HG02840 (cell line): ENCODE data around the gene TCN2.
"Not testable (repeated sequence)": the region's sequence is repeated elsewhere in the genome, so short reads cannot be mapped to it uniquely, and the experiment has no call there.

ENCODE experiments used
- ATAC-seq: cut with Tn5 transposase; IDR thresholded peaks from one replicate; pipeline ENCODE4 v1.9.1; 2021; ENCODE audit warnings: mild to moderate bottlenecking, moderate library complexity, moderate number of reproducible peaks; ENCODE audit not compliant: unreplicated experiment, low FRiP score

The TCN2 gene

DNA sequence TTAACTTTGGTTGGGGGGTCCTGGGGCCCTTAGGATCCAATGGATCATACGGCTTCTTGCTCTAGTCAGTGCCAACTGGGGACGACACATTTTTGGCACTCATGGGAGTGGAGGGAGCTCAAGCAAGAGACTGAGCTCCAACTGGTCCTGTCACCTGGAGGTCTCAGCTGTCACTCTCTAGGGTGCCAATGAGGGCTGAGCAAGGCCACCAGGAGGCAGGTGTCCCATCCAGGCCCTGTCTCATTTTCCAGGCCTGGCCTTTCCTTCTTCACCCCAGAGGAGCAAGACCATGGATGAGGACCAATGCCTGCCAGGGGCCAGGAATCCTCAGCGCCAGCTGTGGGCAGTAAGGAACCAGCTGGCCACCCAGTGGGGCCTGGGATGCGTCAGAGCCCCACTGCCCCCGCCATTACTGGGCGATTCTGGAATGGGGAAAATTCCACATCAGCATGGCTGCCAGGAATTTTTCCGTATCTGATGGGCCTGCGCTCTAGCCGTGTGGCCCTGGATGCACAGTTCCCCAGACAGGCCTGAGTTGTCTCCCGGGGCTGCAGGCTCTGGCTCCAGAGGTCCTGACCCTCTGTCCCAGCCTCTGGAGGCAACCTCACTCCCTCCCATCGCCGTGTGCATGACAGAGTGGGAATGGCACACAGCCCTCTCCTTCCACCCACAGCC, 31.8 kb upstream of the TCN2 start:
- no peak for ATAC-seq

DNA sequence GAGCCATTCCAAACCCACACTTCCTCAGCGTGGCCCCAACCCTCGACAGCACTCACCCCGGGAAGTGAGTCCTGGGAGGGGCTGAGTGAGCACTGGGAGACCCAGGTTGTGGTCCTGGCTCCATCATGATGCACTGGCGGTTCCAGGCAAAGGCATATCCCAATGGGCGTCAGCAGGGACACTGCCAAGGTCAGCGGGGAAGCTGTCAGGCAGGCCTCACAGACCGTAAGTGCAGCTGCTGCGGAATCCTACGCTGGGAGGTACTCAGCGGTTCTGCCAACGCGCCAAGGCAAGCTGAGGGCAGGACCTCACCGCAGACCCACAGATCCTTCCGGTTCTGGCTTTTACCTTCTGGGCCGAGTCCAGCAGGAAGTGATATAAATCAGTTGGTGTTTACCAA, 31.1 kb upstream of the TCN2 start:
- ATAC-seq: no peak

DNA sequence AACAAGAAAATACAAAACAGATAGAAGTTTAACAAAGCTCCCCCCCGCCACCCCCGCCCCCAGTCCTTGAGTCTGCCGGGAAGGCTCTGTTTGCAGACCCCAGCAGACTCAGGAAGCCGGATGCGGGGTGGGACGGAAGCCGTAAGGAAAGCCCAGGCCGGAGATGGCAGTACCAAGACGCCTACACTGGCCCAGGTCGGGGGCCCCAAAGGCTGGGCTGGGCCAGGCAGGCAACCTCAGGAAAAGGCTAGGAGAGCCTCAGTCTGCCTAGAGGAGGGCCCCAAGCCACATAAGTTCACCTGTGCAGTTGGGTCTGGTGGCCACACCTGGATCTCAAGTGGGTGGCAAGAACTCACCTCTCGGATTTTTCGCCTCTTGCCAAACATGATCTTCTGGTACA, 28.5 kb upstream of the TCN2 start:
- no peak for ATAC-seq

DNA sequence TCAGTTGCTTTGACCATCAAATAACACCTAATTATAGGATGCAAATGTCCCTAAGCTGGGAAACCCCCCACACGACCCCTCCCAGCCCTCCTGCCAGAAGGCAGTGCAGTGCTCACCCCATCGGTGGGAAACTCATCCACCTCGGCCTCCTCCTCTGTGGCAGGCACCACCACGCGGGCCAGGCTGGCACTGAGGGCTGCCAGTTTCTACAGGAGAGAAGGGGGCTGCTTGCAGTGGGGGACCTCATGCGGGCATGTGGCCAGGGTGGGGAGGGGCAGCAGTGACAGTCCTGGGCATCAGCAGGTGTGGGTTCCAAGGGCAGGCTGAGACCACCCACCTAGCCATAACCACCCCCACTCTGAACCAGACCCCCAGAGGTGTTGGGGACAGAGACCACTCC, 26.1 kb upstream of the TCN2 start:
- no peak for ATAC-seq

DNA sequence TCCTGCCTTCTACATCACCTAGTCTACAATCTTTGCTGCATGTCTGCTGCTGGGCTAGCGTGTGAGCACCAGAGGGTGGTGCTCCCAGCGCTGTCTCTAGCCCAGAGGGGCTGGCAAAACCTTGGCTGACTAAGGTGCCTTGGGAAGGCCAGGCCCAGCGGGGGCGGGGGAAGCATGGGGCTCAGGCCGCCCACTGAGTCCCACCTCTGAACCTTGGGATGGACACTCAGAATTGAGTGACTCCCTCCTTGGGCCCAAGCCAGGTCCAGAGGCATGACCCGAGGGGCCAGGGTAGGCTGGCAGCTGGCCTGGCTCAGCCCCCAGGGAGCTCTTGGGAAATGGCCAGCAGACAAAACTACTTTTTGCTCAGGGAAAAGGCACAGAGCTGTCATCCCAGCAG, 24.9 kb upstream of the TCN2 start:
- ATAC-seq: no peak

DNA sequence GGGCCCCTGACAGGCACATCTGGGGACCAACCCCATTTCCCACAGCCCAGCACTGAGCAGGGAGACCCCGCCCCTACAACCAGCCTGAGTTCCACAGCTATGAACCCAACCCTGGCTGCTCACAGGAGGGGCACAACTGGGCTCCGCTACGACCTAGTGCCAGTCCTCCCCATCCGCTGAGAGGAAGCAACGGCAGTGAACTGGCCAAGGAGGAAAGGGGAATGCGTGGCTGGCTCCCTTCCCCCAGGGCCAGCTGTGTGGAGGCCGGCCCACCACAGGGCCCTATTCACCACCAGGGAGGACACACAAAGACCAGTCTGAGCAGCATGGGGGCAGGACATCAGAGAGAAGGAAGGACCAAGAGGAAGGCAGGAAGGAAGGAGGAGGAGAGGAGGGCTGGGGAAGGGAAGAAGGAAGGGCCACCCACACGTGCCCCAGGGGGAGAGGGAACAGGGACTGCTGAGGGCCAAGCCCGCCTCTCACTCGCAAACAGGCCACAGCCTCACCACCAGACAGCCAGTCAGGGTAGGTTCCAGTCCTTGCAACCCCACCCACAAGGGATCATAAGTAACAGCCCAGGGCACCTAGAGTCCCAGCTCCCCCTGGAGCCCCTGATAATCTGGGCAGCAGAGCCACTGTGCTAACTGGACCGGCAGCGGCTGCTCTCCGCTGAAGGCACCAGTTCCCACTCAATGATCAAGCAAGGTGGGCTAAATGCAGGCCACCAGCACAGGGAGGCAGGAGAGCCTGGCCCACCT, 24.0 kb upstream of the TCN2 start:
- no peak for ATAC-seq

DNA sequence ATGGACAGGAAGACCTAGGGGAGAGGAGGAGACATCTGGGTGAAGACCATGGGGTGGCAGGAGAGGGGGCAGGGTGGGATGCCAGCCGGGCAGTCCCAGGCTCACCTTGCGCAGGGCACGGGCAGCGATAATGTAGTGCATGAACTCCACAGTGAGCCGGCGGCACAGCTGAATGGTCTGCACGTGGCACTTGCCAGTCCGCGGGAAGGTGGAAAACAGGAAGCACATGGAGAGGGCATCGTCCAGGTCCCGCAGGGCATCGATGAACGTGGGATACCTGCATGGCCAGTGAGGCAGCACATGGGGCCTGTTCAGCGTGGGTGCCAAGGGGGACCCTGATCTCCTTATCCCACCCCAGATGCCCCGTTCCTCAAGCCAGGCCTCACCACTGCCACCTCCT, 22.5 kb upstream of the TCN2 start:
- ATAC-seq: no peak

DNA sequence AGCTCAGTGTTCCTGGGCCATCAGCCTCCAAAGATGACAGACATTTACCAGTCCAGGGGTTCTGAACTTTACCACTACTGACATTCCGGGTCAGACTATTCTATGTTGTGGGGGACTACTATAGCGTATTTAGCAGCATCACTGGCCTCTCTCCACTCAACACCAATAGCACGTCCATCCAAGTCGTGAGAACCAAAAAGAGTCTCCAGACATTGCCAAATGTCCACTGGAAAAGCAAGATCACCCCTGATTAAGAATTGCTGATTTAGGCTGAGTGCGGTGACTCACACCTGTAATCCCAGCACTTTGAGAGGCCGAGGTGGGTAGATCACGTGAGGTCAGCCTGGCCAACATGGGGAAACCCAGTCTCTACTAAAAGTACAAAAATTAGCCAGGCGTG, 20.6 kb upstream of the TCN2 start:
- no peak for ATAC-seq

DNA sequence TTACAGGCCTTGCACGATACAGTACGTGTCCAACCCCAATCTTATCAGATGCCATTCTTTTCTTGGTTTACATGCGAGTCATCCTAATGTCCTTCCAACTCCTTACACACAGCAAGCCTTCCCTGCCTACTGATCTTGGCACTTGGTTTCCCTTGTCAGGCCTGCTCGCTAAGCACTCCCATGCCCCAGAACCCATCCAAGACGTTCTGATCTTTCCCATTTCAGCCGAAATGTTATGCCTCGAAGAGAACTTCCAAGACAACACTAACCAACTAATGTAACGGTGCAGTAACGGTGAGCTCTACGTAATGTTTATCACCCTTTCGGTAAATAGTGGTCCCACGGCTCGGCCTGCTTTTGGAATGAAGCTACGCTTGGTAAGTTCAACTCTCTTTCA, 15.8 kb upstream of the TCN2 start:
- no peak for ATAC-seq

DNA sequence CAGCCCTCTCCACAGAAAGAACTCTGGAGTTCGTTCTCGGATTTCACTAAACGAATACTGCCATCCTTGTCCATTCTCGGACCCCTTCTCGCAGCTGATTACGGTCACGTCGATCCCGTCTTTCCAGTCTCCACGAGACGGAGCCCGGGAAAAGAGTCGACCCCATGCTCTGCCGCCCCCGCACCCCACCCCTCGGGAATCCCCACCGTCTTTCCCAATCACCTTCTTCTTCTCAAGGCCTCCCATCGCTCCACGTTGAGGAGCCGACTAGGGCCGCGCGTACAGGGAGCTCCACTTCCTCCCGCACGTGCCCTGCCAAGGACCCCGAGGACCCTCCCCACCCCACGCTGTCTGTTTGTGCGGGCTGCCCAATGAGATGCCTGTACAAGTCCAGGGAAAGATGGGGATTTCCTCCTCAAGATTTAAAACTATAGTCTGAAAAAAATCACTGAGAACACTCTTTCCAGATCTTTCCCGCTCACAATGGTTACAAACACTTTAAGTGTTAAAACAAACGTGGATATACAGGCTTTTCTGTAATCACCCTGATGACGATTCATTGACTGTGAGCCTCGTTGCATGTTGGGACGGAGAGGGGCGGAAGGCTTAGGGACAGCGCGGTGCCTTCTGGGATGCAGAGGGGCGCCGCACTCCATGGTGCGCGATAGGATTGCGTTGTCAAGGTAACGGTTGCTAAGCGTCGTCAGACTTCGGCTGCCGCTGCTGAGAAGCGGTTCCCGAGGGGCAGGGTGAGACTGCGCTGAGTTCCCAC, 15.2 kb upstream of the TCN2 start, which contains the start of gene PES1:
TSS of gene PES1 (minus strand) at position 323 of the 772 bp plus-strand sequence. CDS start at position 246, 77 bp downstream.
- ATAC-seq: peak; percentile 98

DNA sequence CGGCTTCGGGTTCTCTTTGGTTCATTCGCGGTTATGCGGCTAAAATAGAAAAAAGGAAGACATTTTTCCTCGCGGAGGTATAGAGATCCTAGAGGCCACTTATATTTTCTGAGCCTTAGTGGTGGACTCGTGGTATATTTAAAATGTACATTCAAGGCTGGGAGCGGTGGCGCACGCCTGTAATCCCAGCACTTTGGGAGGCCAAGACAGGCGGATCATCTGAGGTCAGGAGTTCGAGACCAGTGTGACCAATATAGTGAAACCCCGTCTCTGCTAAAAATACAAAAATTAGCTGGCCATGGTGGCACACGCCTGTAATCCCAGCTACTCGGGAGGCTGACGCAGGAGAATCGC, 14.6 kb upstream of the TCN2 start:
- ATAC-seq: not testable (repeated sequence)

DNA sequence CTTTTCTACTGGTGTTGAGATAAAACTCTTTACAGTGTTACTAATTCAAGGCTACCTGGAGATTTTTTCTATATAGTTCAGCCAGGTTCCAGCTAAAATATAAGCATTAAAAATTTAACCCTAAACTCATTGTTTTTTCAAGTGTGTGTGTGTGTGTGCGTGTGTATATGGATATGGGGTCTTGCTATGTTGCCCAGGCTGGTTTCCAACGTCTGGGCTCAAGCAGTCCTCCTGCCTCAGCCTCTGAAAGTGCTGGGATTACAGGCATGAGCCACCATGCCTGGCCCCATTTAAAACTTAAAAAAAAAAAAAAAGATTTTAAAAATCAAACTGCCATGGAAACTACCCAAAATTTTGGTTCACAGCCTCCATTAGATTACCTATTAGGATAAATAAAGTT, 10.8 kb upstream of the TCN2 start:
- ATAC-seq: no peak

DNA sequence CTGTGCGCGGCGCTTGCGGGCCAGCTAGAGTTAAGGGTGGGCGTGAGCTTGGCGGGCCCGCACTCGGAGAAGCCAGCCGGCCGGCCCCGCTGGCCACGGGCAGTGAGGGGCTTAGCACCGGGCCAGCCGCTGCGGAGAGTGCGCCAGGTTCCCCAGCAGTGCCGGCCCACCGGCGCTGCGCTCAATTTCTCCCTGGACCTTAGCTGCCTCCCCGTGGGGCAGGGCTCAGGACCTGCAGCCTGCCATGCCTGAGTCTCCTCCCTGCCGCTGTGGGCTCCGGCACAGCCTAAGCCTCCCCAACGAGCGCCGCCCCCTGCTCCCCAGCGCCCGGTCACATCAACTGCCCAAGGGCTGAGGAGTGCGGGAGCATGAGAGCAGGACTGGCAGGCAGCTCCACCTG, 10.1 kb upstream of the TCN2 start:
- ATAC-seq: no peak

DNA sequence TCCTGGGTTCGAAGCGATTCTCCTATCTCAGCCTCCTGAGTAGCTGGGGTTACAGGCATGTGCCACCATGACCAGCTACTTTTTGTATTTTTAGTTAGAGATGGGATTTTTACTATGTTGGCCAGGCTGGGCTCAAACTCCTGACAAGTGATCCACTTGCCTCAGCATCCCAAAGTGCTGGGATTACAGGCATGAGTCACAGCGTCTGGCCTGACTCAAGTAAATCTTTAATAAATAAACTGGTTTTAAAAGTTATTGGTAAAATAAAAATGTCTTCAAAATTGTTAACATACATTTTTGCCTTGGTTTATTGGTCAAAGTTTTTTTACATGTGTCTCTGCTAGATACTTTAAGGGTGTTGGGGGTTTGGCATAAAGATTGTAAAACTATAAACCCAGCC, 8.0 kb upstream of the TCN2 start:
- no peak for ATAC-seq

DNA sequence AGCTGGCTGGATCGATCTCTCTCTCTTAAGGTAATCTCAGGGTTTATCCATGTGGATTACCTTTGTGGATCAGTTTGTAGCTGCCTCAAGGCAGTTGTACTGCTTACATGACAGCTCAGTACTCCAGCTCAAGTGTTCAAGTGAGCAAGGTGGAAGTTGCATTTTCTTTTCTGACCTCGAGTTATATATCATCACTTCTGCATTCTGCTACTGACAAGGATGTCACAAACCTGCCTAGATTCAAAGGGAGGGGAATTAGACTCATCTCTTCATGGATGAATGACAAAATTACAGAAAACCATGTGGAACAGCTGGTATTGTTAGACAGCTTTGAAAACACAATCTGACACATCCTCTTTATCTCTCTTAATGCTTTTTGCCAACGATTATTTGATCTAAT, 6.1 kb upstream of the TCN2 start:
- no peak for ATAC-seq

DNA sequence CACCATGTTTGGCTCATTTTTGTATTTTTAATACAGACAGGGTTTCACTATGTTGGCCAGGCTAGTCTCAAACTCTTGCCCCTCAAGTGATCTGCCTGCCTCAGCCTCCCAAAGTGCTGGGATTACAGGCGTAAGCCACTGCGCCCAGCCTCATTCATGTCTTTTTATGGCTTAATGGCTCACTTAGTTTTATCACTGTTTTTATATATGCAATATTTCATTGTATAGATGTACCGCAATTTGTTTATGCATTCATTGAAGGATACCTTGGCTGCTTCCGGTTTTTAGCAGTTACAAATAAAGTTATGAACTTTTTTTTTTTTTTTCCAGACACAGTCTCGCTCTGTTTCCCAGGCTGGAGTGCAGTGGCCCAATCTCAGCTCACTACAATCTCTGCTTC, 5.5 kb upstream of the TCN2 start:
- no peak for ATAC-seq

DNA sequence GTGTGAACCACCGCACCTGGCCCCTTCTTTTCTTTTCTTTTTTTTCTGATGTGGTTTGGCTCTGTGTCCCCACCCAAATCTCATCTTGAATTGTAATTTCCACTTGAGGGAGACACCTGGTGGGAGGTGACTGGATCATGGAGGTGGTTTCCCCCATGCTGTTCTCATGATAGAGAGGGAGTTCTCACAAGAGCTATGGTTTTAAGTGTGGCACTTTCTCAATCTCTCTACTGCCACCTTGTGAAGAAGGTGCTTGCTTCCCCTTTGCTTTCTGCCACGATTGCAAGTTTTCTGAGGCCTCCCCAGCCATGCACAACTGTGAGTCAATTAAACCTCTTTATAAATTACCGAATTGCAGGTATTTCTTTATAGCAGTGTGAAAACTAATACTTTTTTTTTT, 4.9 kb upstream of the TCN2 start:
- ATAC-seq: no peak

DNA sequence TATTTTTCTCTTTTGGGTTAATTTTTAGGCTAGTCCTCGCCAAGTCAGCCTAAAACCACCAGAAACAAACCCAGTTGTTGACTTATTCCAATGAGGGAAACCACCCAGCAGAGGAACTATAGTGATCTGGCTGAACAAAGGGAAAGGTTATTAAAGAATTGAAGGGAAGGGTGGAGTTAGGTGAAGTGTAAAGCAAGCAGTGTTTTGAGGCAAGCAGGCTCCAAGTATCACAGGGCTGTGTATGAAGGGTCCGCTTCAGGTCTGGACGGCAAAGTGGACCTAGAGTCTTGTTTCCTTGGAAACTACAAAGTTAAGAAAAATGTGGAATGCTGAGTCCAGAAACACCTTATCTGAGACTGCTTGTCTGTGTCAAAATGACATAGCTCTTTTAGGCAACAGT, 3.2 kb upstream of the TCN2 start:
- ATAC-seq: no peak

DNA sequence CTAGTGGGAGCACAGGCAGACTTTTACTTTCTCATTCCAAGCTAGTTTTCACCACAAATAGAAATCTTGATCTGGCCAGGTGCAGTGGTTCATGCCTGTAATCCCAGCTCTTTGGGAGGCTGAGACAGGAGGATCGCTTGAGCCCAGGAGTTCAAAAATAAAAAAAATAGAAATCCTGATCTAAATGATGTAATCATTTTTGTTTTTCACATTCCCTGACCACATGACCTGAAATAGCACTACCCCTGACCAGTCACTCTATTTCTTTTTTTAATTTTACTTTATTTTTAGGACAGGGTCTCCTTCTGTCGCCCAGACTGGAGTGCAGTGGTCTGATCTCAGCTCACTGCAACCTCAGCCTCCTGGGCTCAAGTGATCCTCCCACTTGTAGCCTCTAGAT, 2.3 kb upstream of the TCN2 start:
- ATAC-seq: no peak

DNA sequence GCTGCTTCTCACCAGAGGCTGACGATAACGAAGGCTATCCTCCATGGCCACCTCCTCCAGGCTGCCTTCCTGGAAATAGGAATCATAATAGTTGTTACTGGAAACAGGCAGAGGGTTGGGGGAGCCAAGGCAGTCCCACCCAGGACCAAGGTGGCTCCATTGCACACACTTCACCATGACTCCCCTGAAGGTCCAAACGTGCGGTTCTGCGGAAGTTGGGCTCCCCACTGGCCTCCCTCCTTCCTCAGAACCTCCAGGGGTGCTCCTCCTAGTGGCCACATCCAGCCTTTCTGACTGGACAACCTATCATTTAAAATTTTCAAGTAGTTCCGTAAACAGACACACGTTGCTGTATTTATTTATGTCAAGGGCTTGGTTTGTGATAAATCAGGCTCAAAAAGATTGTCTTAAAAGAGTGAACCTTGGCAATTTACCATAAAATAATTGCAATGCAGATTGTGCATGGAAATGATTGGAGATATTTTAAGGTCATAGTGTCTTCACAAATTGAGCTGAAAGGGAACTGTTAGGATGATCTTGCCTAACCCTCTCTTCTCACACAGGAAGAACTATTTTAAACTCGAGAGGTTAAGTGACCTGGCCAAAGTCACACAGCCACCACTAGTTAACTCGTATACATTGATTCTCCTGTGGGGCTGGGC, 1.4 kb upstream of the TCN2 start:
- no peak for ATAC-seq

DNA sequence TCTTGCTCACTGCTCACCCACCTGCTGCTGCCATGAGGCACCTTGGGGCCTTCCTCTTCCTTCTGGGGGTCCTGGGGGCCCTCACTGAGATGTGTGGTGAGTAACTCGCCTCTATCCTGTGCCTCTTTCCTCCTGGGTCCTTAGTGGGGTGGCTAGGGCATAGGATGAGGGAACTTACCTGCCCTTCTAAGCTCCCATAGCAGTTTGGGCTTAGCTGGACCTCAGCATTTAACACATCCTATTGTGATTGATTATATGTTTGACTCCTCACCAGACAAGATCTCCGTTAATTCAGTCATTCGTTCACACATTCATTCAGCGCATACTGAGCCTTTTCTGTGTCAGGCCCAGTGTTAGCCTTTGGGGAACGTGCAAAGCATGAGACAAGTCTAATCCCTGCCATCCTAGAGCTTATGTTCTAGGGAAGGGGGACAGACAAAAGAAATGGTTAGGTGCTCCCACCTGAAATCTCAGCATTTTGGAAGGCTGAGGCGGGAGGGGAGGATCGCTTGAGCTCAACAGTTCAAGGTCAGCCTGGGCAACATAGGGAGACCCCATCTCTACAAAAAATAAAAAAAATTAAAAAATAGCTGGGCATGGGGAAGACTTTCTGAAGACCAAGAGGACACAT, 441 bp downstream of the TCN2 start:
- no peak for ATAC-seq
